ENCODE measurements around the gene LKAAEAR1. TPM values are rescaled to one million over a fixed set of nuclear protein-coding genes. Genes with fewer than 3 reads are reported as not detected.

LKAAEAR1 gene
- total and polyA plus RNA-seq, 4 donors = not detected

DNA sequence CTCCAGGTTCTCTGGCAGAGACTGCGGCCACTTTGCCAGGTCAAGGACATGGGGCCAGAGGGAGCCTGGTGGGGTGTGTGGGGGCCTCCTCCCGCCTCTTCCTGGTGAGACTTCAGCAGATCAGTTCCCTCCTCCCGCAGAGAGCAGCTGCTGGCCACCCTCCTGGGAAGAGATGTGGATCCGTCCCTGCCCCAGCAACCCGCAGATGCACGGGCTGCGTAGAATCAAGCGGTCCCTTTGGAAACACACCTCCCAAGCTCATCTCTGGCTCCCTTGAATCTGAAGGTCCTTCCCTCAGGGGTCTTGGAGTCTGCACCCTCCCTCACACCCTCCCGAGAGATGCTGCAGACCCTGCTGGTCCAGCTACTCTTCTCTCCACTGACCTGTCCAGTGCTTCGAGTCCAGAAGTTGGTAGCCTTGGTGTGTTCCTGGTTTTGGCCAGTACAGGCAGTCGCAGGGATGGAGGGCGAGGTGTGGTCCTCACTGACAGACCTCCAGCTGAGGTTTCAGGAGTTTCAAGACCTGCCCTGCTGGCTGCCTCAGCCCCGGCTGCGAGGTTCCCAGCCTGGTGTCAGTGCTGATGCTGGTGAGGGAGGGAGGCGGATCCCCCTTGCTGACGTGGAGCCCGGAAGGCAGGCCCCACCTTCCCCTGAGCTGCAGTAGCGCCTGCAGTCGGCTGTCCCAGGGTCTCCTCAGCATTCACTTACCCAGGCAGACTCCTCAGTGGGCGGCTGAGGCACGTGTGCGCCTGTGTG, 23.0 kb upstream of the LKAAEAR1 start, which contains the start of gene NPBWR2:
Gene NPBWR2, minus strand, starts transcription at position 585 of the 755 bp plus-strand sequence. CDS start 734 bp downstream, outside the sequence.
- no peaks in the 10 kb centered on the region for H3K4me1 ChIP-seq (ENCODE audit: control insufficient read depth in 1 of 2, insufficient read depth in 2 of 2, low read length in 2 of 2)
- intact Hi-C loops (cut with DNase I) = no loop called here
- H3K9me3 ChIP-seq (ENCODE audit: control insufficient read depth, low read length) = no peaks in the 10 kb centered on the region
- no peak within 1 kb of the TSS for H3K4me3 ChIP-seq (ENCODE audit: low read length in 2 of 2)
- DNase-seq (peak; percentile 33 to 60), ATAC-seq (ENCODE audit: low FRiP score) (no peak)
- no peaks in the 10 kb centered on the region for H3K27me3 ChIP-seq (ENCODE audit: control insufficient read depth in 1 of 2, insufficient read depth in 2 of 2, low read length in 1 of 2)
- no peak within 1 kb of the TSS for H3K27ac ChIP-seq (ENCODE audit: low read depth in 1 of 2, low read length in 2 of 2)
- H3K36me3 ChIP-seq (ENCODE audit: control insufficient read depth in 1 of 2, insufficient read depth in 2 of 2, low read length in 1 of 2) = no peaks in the 10 kb centered on the region
- 57% methylated on average over 22 of the region's 22 CpGs for WGBS, 2 donors

DNA sequence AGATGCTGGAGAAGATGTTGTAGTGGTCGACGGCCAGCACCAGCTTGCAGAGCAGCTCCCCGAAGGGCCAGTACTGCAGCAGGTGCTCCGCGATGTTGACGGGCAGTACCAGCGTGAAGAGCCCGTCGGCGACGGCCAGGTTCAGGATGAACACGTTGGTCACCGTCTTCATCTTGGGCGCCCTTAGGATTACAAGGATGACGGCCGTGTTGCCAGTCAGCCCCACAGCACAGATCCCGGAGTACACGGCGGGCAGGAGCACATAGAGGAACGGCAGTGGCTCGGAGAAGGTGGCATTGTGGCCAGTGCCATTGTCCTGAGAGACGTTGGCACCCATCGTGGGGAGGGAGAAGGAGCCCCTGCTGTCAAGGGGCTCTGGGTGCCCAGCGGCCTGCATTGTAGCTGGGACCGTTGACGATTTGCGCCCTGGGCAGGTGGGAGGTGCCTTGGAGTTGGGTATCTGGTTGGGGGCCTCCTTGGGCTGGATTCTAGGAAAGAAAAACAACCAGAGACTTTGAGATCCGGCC, 22.3 kb upstream of the LKAAEAR1 start:
- peak; percentile 32 to 70 for DNase-seq
- H3K4me1 ChIP-seq (ENCODE audit: control insufficient read depth in 1 of 2, insufficient read depth in 2 of 2, low read length in 2 of 2) = no peaks in the 10 kb centered on the region
- no peaks in the 10 kb centered on the region for H3K36me3 ChIP-seq (ENCODE audit: control insufficient read depth in 1 of 2, insufficient read depth in 2 of 2, low read length in 1 of 2)
- WGBS, 2 donors = 85 to 88% methylated on average over 28 of the region's 28 CpGs
- intact Hi-C loops (cut with DNase I) = no loop called here
- no peak overlapping the region for H3K27ac ChIP-seq (ENCODE audit: low read depth in 1 of 2, low read length in 2 of 2)
- H3K9me3 ChIP-seq (ENCODE audit: control insufficient read depth, low read length) = no peaks in the 10 kb centered on the region
- H3K4me3 ChIP-seq (ENCODE audit: low read length in 2 of 2) = no peak overlapping the region
- no peaks in the 10 kb centered on the region for H3K27me3 ChIP-seq (ENCODE audit: control insufficient read depth in 1 of 2, insufficient read depth in 2 of 2, low read length in 1 of 2)
- ATAC-seq (ENCODE audit: low FRiP score) = no peak

DNA sequence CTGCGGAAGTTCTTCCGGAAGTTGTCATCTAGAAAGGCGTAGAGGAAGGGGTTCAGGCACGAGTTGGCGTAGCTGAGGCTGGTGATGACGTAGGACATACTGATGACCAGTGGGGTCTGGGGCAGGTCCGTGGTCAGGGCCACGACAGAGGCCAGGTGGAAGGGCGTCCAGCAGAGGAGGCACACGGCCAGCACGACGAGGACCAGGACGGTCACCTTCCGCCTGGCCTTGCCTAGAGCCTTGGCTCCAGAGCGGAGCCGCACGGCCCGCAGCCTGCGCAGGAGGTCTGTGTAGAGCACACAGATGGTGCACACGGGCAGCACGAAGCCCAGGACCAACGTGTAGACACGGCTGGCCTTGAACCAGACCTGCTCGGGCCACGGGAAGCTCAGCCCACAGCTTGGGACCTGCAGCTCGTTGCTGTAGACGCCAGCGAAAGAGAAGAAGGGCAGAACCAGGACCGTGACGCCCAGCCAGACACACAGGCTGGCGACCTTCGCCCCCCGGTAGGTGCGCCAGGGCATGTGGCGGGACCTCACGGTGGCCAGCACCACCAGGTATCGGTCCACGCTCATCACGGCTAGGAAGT, 21.7 kb upstream of the LKAAEAR1 start:
- DNase-seq = peak; percentile 41 to 69
- Histone ChIP-seq H3K36me3 (ENCODE audit: control insufficient read depth in 1 of 2, insufficient read depth in 2 of 2, low read length in 1 of 2) (no peaks in the 10 kb centered on the region), H3K27me3 (ENCODE audit: control insufficient read depth in 1 of 2, insufficient read depth in 2 of 2, low read length in 1 of 2) (no peaks in the 10 kb centered on the region), H3K9me3 (ENCODE audit: control insufficient read depth, low read length) (no peaks in the 10 kb centered on the region), H3K4me3 (ENCODE audit: low read length in 2 of 2) (no peak overlapping the region), H3K27ac (ENCODE audit: low read depth in 1 of 2, low read length in 2 of 2) (no peak overlapping the region), H3K4me1 (ENCODE audit: control insufficient read depth in 1 of 2, insufficient read depth in 2 of 2, low read length in 2 of 2) (no peaks in the 10 kb centered on the region)
- WGBS, 2 donors = 91 to 92% methylated on average over 39 of the region's 39 CpGs
- intact Hi-C loops (cut with DNase I) = no loop called here
- no peak for ATAC-seq (ENCODE audit: low FRiP score)

DNA sequence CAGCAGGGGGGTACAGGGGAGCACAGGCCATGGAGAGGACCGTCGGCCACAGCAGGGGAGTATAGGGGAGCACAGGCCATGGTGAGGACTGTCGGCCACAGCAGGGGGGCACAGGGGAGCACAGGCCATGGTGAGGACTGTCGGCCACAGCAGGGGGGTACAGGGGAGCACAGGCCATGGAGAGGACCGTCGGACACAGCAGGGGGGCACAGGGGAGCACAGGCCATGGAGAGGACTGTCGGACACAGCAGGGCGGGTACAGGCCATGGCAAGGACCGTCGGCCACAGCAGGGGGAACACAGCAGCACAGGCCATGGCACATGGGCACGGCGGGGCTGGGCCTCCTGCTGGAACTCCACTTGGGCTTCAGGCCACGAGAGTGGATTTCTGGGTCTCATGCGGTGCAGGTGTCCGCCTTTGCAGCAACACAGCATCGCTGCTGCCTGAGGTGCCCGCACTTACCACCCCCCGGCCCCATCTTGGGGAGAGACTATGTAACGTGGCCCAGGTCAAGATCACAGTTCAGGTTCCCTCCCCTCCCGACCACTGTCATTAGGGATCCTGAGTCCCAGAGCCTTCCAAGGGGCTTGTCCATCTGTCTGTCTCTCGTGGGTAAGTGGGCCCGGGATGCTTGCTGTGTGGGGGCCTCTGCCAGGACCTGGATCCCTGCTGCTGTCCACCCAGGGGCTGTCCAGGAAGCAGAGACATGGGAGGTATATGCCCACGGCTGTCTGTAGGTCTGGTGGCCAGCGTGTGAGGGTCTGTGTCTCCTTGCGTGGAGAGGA, 20.7 kb upstream of the LKAAEAR1 start:
- Histone ChIP-seq H3K9me3 (ENCODE audit: control insufficient read depth, low read length) (no peaks in the 10 kb centered on the region), H3K4me3 (ENCODE audit: low read length in 2 of 2) (no peak overlapping the region), H3K36me3 (ENCODE audit: control insufficient read depth in 1 of 2, insufficient read depth in 2 of 2, low read length in 1 of 2) (no peaks in the 10 kb centered on the region), H3K27ac (ENCODE audit: low read depth in 1 of 2, low read length in 2 of 2) (no peak overlapping the region), H3K27me3 (ENCODE audit: control insufficient read depth in 1 of 2, insufficient read depth in 2 of 2, low read length in 1 of 2) (no peaks in the 10 kb centered on the region), H3K4me1 (ENCODE audit: control insufficient read depth in 1 of 2, insufficient read depth in 2 of 2, low read length in 2 of 2) (no peaks in the 10 kb centered on the region)
- WGBS, 2 donors = 85 to 88% methylated on average over 23 to 25 of the region's 25 CpGs
- DNase-seq (peak; percentile 29 to 57), ATAC-seq (ENCODE audit: low FRiP score) (no peak)
- intact Hi-C loops (cut with DNase I) = no loop called here

DNA sequence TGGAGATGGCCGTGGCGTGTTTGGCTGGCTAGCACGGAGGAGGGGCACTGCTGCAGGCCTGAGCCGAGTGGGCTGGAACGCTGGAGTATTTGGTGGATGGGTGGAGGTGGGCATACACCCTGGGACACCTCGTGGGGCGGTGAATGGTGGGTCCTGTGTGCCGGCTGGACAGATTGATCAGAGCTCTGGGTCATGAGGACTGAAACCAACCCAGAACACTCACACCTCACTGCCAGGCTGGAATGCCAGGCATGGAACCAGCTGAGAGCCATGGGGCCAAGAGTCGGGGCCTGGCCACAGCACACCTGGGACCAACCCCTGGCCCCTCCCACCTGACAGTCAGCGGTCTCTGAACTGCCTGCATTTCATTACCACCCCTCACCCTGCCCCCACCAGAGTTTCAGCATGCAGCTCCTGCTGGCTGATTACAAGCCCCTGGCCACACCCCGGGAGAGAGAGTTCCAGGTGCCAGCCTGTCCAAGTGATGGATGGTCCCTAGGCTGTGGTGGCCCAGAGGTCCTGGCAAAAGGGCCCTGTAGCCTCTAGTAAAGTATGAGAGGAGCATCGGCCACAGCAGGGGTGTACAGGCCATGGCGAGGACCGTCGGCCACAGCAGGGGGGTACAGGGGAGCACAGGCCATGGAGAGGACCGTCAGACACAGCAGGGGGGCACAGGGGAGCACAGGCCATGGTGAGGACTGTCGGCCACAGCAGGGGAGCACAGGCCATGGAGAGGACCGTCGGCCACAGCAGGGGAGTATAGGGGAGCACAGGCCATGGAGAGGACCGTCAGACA, 19.9 kb upstream of the LKAAEAR1 start:
- H3K9me3 ChIP-seq (ENCODE audit: control insufficient read depth, low read length) = no peaks in the 10 kb centered on the region
- WGBS, 2 donors = 60 to 65% methylated on average over 20 of the region's 20 CpGs
- H3K27me3 ChIP-seq (ENCODE audit: control insufficient read depth in 1 of 2, insufficient read depth in 2 of 2, low read length in 1 of 2) = no peaks in the 10 kb centered on the region
- no peak overlapping the region for H3K27ac ChIP-seq (ENCODE audit: low read depth in 1 of 2, low read length in 2 of 2)
- no peak overlapping the region for H3K4me3 ChIP-seq (ENCODE audit: low read length in 2 of 2)
- DNase-seq (peak; percentile 26 to 61), ATAC-seq (ENCODE audit: low FRiP score) (no peak)
- intact Hi-C loops (cut with DNase I) = no loop called here
- H3K36me3 ChIP-seq (ENCODE audit: control insufficient read depth in 1 of 2, insufficient read depth in 2 of 2, low read length in 1 of 2) = no peaks in the 10 kb centered on the region
- H3K4me1 ChIP-seq (ENCODE audit: control insufficient read depth in 1 of 2, insufficient read depth in 2 of 2, low read length in 2 of 2) = no peaks in the 10 kb centered on the region

DNA sequence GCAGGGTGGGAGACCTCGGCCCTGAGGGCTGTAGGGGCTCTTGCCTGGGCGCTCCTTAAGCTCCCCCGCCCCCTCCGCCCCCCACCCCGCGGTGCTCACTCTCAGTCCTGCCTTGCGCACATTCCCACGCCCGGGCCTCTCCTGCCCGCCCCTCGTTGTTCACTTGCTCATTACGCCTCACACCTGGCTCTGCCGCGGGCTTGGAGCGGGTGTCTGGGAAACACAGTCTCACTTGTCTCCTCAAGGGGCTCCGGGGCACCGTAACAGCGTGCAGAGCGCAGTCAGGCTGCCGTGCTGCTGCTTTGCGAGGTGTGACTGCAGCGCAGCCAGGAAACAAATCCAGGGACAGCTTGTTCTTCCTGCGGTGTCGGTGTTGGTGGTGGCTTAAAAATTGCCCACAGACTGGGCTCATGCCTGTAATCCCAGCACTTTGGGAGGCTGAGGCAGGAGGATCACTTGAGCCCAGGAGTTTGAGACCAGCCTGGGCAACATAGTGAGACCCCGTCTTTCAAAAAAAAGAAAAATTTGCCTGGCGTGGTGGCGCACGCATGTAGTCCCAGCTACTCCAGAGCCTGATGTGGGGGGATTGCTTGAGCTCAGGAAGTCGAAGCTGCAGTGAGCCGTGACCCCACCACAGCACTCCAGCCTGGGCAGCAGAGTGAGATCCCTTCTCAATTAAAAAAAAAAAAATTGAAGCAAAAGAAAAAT, 18.6 kb upstream of the LKAAEAR1 start:
- ATAC-seq (ENCODE audit: low FRiP score) (no peak), DNase-seq (peak; percentile 35 to 51)
- intact Hi-C loops (cut with DNase I) = no loop called here
- no peak overlapping the region for H3K27ac ChIP-seq (ENCODE audit: low read depth in 1 of 2, low read length in 2 of 2)
- no peaks in the 10 kb centered on the region for H3K9me3 ChIP-seq (ENCODE audit: control insufficient read depth, low read length)
- 19 to 23% methylated on average over 26 to 30 of the region's 30 CpGs for WGBS, 2 donors
- no peaks in the 10 kb centered on the region for H3K4me1 ChIP-seq (ENCODE audit: control insufficient read depth in 1 of 2, insufficient read depth in 2 of 2, low read length in 2 of 2)
- no peaks in the 10 kb centered on the region for H3K36me3 ChIP-seq (ENCODE audit: control insufficient read depth in 1 of 2, insufficient read depth in 2 of 2, low read length in 1 of 2)
- no peaks in the 10 kb centered on the region for H3K27me3 ChIP-seq (ENCODE audit: control insufficient read depth in 1 of 2, insufficient read depth in 2 of 2, low read length in 1 of 2)
- H3K4me3 ChIP-seq (ENCODE audit: low read length in 2 of 2) = no peak overlapping the region

DNA sequence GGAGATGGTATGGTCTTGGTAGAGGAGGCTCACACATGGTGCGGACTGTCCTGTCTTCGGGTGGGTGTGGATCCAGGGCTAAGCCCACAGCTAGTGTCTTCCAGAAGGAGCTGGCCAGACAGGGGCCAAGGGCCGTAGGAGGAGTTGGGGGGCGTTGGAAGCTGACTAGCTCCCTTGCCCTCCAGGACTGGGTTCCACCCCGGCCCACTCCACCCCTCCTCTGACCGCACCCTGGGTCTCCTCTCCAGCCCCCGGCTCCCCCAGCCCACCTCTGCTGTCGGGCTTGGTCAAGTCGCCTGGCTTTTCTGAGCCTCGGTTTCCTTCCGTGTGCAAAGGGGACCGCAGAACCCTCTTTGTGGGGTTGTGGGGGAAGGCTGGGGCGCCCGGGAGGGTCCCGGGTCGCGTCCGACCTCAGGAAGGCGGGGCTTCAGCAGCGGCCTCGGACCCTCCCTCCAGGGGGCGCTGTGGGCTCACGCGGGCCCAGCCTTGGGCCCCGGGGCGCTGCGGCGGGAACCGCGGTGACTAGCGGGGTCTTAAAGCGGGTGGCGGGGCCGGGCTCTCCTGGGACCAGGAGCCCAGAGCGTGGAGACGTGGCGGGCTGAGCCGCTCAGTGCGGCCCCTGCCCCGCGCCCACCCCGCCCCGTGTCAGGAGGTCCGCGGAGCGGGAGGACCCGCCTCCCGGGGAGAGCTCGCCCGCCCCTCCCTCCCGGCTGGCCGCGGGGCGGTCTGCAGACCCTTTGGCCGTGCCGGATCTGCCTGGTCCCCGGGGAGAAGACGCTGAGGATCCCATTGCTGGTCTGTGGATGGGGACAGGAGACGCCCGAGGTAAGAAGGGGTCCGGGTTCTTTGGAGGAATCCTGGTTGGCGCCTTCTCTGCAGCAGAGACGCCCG, 17.8 kb upstream of the LKAAEAR1 start:
- H3K4me3 ChIP-seq (ENCODE audit: low read length in 2 of 2) = no peak overlapping the region
- H3K9me3 ChIP-seq (ENCODE audit: control insufficient read depth, low read length) = no peaks in the 10 kb centered on the region
- DNase-seq = peak; percentile 56 to 80
- whole genome bisulfite sequencing, 2 donors = 10% methylated on average over 38 to 64 of the region's 64 CpGs
- ATAC-seq (ENCODE audit: low FRiP score) = peak; percentile 54
- no peaks in the 10 kb centered on the region for H3K27me3 ChIP-seq (ENCODE audit: control insufficient read depth in 1 of 2, insufficient read depth in 2 of 2, low read length in 1 of 2)
- no peaks in the 10 kb centered on the region for H3K4me1 ChIP-seq (ENCODE audit: control insufficient read depth in 1 of 2, insufficient read depth in 2 of 2, low read length in 2 of 2)
- no peaks in the 10 kb centered on the region for H3K36me3 ChIP-seq (ENCODE audit: control insufficient read depth in 1 of 2, insufficient read depth in 2 of 2, low read length in 1 of 2)
- H3K27ac ChIP-seq (ENCODE audit: low read depth in 1 of 2, low read length in 2 of 2) = no peak overlapping the region
- intact Hi-C loops (cut with DNase I) = no loop called here
